ENCODE measurements around the gene ETHE1. TPM values are rescaled to one million over a fixed set of nuclear protein-coding genes. Genes with fewer than 3 reads are reported as not detected.

Gene ETHE1
- polyA plus RNA-seq, 2 donors = 50.5 to 78.9 TPM

DNA sequence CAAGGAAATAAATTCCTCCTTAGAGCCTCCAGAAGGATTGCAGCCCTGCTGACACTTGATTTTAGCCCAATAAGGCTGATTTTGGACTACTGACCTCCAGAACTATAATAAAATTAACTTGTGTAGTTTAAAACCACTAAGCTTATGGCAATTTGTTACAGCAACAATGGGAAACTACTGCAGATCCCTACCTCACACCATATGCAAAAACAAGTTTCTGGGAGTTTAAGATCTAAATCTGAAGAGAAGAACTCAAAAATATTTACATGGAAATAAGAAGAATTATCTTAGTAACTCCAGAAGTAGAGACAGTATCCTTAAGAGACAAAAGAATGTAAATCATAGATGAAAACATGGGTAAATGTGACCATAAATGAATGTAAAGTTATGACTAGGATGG, 11.9 kb upstream of the ETHE1 start:
- H3K4me1 ChIP-seq (ENCODE audit: control insufficient read depth in 2 of 2, insufficient read depth in 2 of 2, low read length in 1 of 2) = no peaks in the 10 kb centered on the region
- H3K4me3 ChIP-seq (ENCODE audit: low read depth in 1 of 2, low read length in 2 of 2) = no peak overlapping the region
- no peaks in the 10 kb centered on the region for H3K9me3 ChIP-seq (ENCODE audit: control insufficient read depth in 2 of 2, insufficient read depth in 1 of 2, low read depth in 1 of 2, low read length in 1 of 2)
- peaks cover 4 to 15% of the 10 kb centered on the region in 2 donors for H3K36me3 ChIP-seq (ENCODE audit: control insufficient read depth in 2 of 2, insufficient read depth in 2 of 2, low read length in 1 of 2)
- no peak overlapping the region for H3K27ac ChIP-seq (ENCODE audit: low read depth in 2 of 2, low read length in 1 of 2)
- no peaks in the 10 kb centered on the region for H3K27me3 ChIP-seq (ENCODE audit: control insufficient read depth in 1 of 2, insufficient read depth in 2 of 2, low read length in 2 of 2)

DNA sequence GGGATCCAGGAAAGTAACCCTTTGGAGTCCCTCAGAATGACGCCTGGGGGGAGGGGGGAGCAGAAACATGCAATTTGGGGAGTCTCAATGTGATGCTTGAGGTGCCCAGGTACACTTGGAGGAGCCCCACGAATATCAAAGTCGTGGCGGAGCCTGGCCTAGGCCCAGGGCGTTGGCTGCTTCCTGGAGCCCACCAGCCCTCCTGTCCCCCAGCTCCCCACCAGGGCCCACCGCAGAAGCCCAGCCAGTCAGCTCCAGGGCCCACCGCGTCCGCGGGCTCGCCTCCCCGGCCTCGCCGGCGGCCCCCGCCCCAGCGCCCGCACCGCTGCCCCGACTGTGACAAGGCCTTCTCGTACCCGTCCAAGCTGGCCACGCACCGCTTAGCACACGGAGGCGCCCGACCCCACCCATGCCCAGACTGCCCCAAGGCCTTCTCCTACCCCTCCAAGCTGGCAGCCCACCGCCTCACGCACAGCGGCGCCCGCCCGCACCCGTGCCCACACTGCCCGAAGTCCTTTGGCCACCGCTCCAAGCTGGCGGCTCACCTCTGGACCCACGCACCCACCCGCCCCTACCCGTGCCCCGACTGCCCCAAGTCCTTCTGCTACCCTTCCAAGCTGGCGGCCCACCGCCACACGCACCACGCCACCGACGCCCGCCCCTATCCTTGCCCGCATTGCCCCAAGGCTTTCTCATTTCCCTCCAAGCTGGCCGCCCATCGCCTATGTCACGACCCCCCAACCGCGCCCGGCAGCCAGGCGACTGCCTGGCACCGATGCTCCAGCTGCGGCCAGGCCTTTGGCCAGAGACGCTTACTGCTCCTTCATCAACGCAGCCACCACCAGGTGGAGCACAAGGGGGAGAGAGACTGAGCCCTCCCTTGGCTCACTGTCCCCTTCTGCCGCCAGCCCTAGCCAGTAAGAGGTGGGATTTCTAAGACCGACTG, 8.1 kb upstream of the ETHE1 start:
- Histone ChIP-seq H3K9me3 (ENCODE audit: control insufficient read depth in 2 of 2, insufficient read depth in 1 of 2, low read depth in 1 of 2, low read length in 1 of 2) (no peaks in the 10 kb centered on the region), H3K4me1 (ENCODE audit: control insufficient read depth in 2 of 2, insufficient read depth in 2 of 2, low read length in 1 of 2) (peaks cover 0 to 3% of the 10 kb centered on the region in 2 donors), H3K27ac (ENCODE audit: low read depth in 2 of 2, low read length in 1 of 2) (peak overlapping the region; percentile 8 to 95), H3K36me3 (ENCODE audit: control insufficient read depth in 2 of 2, insufficient read depth in 2 of 2, low read length in 1 of 2) (no peaks in the 10 kb centered on the region), H3K4me3 (ENCODE audit: low read depth in 1 of 2, low read length in 2 of 2) (no peak overlapping the region), H3K27me3 (ENCODE audit: control insufficient read depth in 1 of 2, insufficient read depth in 2 of 2, low read length in 2 of 2) (no peaks in the 10 kb centered on the region)
- 56 to 59% methylated on average over 54 to 62 of the region's 62 CpGs for WGBS, 2 donors

DNA sequence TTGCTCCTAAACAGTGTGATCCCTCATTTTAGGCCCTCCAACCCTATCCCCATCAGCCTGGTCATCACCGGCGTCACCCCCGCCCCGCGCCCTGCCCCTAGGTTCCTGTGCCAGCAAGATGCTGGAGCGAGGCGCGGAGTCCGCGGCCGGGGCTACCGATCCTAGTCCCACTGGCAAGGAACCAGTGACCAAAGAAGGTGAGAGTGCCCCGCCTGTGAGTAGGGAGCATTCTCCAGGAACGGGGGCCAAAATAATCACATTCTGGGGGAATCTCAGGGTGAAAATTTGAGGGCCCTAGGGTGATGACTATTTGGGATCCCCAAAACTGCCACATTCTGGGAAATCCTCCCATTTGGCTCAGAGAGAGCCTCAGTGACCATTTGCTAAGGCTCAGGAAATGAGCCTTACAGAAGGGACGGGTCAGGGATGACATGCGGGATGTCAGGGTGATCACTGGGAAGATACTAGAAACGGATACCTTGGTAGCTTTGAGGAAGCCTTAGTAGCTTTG, 7.4 kb upstream of the ETHE1 start:
- 23% methylated on average over 17 of the region's 17 CpGs for WGBS, 2 donors
- Histone ChIP-seq H3K4me3 (ENCODE audit: low read depth in 1 of 2, low read length in 2 of 2) (peak overlapping the region in 1 of 2 donors; percentile 38), H3K9me3 (ENCODE audit: control insufficient read depth in 2 of 2, insufficient read depth in 1 of 2, low read depth in 1 of 2, low read length in 1 of 2) (no peaks in the 10 kb centered on the region), H3K36me3 (ENCODE audit: control insufficient read depth in 2 of 2, insufficient read depth in 2 of 2, low read length in 1 of 2) (no peaks in the 10 kb centered on the region), H3K27ac (ENCODE audit: low read depth in 2 of 2, low read length in 1 of 2) (peak overlapping the region; percentile 86 to 95), H3K4me1 (ENCODE audit: control insufficient read depth in 2 of 2, insufficient read depth in 2 of 2, low read length in 1 of 2) (peaks cover 0 to 3% of the 10 kb centered on the region in 2 donors), H3K27me3 (ENCODE audit: control insufficient read depth in 1 of 2, insufficient read depth in 2 of 2, low read length in 2 of 2) (no peaks in the 10 kb centered on the region)

DNA sequence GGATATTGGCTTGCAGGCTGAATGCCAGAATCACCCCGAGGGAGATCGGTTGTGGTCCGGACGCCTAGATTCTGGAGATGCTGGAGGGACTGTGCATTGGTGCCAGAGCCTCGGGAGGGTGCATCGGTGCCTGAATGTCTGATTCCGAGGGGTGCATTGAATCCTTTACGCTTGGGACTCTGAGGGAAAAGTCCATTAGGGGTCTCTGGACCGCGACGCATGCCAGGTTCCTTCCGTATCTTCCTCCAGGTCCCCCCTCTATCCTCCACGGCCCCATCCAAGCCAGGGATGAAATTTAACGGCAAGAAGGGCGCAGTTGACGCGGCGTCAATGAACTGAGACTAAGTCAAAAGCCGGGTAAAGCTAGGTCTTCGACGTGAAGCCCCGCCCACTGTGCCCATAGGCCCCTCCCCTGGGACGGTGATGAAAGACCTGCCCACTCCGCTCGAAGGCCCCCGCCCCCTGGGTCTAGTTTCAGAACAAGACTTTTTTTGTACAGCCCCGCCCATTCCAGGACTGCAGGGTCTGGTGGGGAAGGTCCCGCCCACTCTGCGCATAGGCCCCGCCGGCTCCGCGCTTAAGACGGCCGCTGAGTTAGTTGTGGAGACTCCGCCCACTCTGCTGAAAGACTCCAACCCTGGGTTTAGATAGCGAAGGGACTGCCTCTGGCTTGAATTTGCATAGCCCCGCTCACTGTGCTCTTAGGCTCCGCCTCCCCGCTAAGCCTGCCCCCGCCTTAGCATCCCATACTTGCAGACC, 6.7 kb upstream of the ETHE1 start:
- 0% methylated on average over 41 of the region's 41 CpGs for WGBS, 2 donors
- Histone ChIP-seq H3K27me3 (ENCODE audit: control insufficient read depth in 1 of 2, insufficient read depth in 2 of 2, low read length in 2 of 2) (no peaks in the 10 kb centered on the region), H3K4me3 (ENCODE audit: low read depth in 1 of 2, low read length in 2 of 2) (peak overlapping the region; percentile 38 to 69), H3K27ac (ENCODE audit: low read depth in 2 of 2, low read length in 1 of 2) (peak overlapping the region; percentile 86 to 95), H3K36me3 (ENCODE audit: control insufficient read depth in 2 of 2, insufficient read depth in 2 of 2, low read length in 1 of 2) (no peaks in the 10 kb centered on the region), H3K9me3 (ENCODE audit: control insufficient read depth in 2 of 2, insufficient read depth in 1 of 2, low read depth in 1 of 2, low read length in 1 of 2) (no peaks in the 10 kb centered on the region), H3K4me1 (ENCODE audit: control insufficient read depth in 2 of 2, insufficient read depth in 2 of 2, low read length in 1 of 2) (peaks cover 0 to 3% of the 10 kb centered on the region in 2 donors)

DNA sequence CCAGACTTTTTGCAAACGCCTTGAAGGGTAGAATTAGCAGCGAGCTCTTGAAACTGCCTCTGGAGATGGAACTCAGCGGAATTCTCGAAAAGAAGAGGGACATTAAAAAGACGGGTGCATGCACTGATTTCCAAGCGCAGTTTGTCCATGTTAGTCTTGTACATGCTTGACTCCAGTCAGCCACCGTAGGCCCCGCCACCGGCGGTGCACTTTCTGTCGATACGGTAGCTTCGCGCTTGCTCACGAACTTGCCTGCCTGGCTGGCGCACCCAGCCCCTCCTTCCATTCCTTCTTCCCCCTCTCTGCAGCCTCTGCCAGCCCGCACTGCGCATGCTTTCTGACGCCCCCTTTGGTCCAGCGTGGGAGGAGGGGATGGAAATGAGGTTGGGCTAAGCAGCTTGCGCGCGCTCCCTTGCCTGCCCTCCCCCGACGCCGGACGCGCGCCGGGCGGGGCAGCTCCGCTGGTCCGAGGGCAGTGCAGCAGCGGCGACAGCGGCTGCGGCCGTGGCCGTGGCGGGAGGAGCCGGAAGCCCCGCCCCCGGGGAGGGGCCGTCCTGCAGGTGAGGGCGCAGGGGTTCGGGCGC, 6.1 kb upstream of the ETHE1 start, which contains the start of gene ZNF575:
Gene ZNF575, plus strand, starts transcription at position 227 of the 584 bp plus-strand sequence. CDS start 1,235 bp downstream, outside the sequence.
- Histone ChIP-seq H3K27ac (ENCODE audit: low read depth in 2 of 2, low read length in 1 of 2) (peak within 1 kb of the TSS; percentile 86 to 95), H3K4me1 (ENCODE audit: control insufficient read depth in 2 of 2, insufficient read depth in 2 of 2, low read length in 1 of 2) (peaks cover 0 to 3% of the 10 kb centered on the region in 2 donors), H3K9me3 (ENCODE audit: control insufficient read depth in 2 of 2, insufficient read depth in 1 of 2, low read depth in 1 of 2, low read length in 1 of 2) (no peaks in the 10 kb centered on the region), H3K4me3 (ENCODE audit: low read depth in 1 of 2, low read length in 2 of 2) (peak within 1 kb of the TSS; percentile 38 to 69), H3K27me3 (ENCODE audit: control insufficient read depth in 1 of 2, insufficient read depth in 2 of 2, low read length in 2 of 2) (no peaks in the 10 kb centered on the region), H3K36me3 (ENCODE audit: control insufficient read depth in 2 of 2, insufficient read depth in 2 of 2, low read length in 1 of 2) (no peaks in the 10 kb centered on the region)
- 0% methylated on average over 47 of the region's 47 CpGs for WGBS, 2 donors

DNA sequence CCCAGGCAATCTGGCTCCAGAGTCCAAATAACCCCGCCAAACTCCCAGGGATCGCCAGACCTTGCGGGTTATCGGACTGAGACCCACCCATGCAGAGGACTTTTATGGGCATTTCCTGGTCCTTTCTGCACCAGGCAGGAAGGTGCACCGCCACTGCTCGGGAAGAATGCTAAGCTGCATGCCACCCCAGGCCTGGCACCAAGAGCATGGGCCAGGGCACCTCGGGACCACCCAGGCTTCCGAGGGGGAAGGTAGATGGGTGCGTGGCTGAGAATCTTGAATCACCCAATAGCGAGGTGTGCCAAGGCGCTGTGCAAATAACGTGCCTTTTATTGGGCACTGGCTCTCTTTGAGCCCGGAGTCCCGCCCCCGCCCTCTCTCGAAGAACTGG, 5.6 kb upstream of the ETHE1 start:
- Histone ChIP-seq H3K27me3 (ENCODE audit: control insufficient read depth in 1 of 2, insufficient read depth in 2 of 2, low read length in 2 of 2) (no peaks in the 10 kb centered on the region), H3K9me3 (ENCODE audit: control insufficient read depth in 2 of 2, insufficient read depth in 1 of 2, low read depth in 1 of 2, low read length in 1 of 2) (no peaks in the 10 kb centered on the region), H3K4me3 (ENCODE audit: low read depth in 1 of 2, low read length in 2 of 2) (peak overlapping the region; percentile 38 to 39), H3K4me1 (ENCODE audit: control insufficient read depth in 2 of 2, insufficient read depth in 2 of 2, low read length in 1 of 2) (peaks cover 0 to 3% of the 10 kb centered on the region in 2 donors), H3K36me3 (ENCODE audit: control insufficient read depth in 2 of 2, insufficient read depth in 2 of 2, low read length in 1 of 2) (no peaks in the 10 kb centered on the region), H3K27ac (ENCODE audit: low read depth in 2 of 2, low read length in 1 of 2) (peak overlapping the region; percentile 86 to 95)
- 1% methylated on average over 16 of the region's 16 CpGs for WGBS, 2 donors

DNA sequence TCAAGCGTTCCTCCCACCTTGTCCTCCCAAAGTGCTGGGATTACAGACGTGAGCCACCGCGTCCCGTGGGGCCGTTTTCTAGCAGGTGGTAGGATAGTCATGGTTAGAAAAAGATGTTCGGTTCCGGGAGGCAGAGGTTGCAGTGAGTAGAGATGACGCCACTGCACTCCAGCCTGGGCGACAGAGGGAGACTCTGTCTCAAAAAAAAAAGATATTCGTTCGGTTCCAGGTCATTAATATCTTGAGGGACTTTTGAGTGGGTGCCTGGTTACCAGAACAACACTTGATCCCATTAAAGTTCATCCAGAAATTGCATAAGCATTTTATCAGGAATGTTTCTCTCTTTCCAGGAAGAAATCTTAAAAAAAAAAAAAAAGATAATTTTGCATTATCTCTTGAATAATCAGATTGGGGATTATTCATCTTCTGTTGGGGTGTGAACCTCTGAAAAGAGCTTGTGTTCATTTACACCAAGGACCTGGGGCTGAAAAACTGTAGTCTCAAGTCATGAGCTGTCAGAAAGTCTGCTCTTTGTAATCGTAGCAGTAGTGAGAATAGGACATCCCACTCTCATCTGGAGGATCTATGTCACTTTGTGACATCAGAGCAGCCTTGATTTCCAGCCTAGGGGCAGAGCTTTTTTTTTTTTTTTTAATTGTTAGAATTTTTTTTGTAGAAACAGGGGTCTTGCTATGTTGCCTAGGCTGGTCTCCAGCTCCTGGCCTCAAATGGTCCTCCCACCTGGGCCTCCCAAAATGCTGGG, 1.0 kb upstream of the ETHE1 start:
- 21 to 41% methylated on average over 13 of the region's 13 CpGs for WGBS, 2 donors
- Histone ChIP-seq H3K4me1 (ENCODE audit: control insufficient read depth in 2 of 2, insufficient read depth in 2 of 2, low read length in 1 of 2) (peaks cover 0 to 7% of the 10 kb centered on the region in 2 donors), H3K36me3 (ENCODE audit: control insufficient read depth in 2 of 2, insufficient read depth in 2 of 2, low read length in 1 of 2) (no peaks in the 10 kb centered on the region), H3K27me3 (ENCODE audit: control insufficient read depth in 1 of 2, insufficient read depth in 2 of 2, low read length in 2 of 2) (no peaks in the 10 kb centered on the region), H3K4me3 (ENCODE audit: low read depth in 1 of 2, low read length in 2 of 2) (no peak overlapping the region), H3K27ac (ENCODE audit: low read depth in 2 of 2, low read length in 1 of 2) (peak overlapping the region in 1 of 2 donors; percentile 36), H3K9me3 (ENCODE audit: control insufficient read depth in 2 of 2, insufficient read depth in 1 of 2, low read depth in 1 of 2, low read length in 1 of 2) (no peaks in the 10 kb centered on the region)

DNA sequence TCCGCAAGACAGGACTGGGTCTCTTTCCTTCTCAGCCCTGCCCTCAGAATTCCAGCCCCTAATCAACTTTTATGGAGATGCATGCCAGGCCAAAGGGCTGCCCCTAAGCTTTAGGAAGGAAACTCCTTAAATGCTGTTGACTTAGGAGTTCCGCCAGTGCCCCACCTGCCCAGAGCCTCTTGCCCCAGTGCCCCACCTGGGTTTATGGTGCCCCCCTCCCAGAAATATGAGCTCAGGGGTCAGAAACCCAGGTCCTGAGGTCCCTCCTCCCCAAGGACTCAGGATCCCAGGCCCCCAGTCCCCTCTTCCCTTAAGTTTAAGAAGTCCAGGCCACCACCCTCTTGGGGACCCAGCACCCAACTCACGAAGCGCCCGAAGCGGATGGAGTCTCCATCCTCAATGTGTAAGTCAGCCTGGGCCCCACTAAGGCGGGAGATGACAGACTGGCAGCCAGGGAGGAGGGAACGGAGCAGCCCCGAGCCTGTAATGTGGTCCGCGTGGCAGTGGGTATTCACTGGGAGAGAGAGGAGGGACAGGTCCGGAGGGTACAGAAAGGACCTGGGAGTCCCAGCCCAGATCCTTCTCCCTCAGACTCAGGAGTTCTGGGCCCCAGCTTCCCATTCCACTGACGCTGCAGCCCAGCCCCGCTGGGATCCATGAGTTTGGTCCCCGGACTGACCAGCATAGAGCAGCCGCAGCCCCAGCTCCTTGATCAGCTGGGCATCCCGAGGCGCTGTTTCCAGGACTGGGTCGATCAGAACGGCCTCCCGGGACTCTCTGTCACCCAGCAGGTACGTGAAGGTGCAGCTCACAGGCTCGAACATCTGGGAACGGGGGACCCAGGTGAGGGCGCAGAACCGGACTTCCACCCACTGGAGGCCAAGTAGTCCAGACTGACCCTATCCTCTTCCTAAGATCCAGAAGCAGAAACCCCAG, 897 bp downstream of the ETHE1 start:
- no peaks in the 10 kb centered on the region for H3K27me3 ChIP-seq (ENCODE audit: control insufficient read depth in 1 of 2, insufficient read depth in 2 of 2, low read length in 2 of 2)
- peak overlapping the region; percentile 75 to 92 for H3K4me3 ChIP-seq (ENCODE audit: low read depth in 1 of 2, low read length in 2 of 2)
- H3K36me3 ChIP-seq (ENCODE audit: control insufficient read depth in 2 of 2, insufficient read depth in 2 of 2, low read length in 1 of 2) = no peaks in the 10 kb centered on the region
- 1 to 2% methylated on average over 26 of the region's 26 CpGs for WGBS, 2 donors
- H3K9me3 ChIP-seq (ENCODE audit: control insufficient read depth in 2 of 2, insufficient read depth in 1 of 2, low read depth in 1 of 2, low read length in 1 of 2) = no peaks in the 10 kb centered on the region
- H3K4me1 ChIP-seq (ENCODE audit: control insufficient read depth in 2 of 2, insufficient read depth in 2 of 2, low read length in 1 of 2) = peaks cover 0 to 4% of the 10 kb centered on the region in 2 donors
- H3K27ac ChIP-seq (ENCODE audit: low read depth in 2 of 2, low read length in 1 of 2) = peak overlapping the region; percentile 65 to 95

Data from esophagus (tissue), 2 donors.